ENCODE results near the gene GOLGA6L9.
"Not testable (repeated sequence)": the region's sequence is repeated elsewhere in the genome, so short reads cannot be mapped to it uniquely, and the experiment has no call there.

GOLGA6L9 gene

DNA sequence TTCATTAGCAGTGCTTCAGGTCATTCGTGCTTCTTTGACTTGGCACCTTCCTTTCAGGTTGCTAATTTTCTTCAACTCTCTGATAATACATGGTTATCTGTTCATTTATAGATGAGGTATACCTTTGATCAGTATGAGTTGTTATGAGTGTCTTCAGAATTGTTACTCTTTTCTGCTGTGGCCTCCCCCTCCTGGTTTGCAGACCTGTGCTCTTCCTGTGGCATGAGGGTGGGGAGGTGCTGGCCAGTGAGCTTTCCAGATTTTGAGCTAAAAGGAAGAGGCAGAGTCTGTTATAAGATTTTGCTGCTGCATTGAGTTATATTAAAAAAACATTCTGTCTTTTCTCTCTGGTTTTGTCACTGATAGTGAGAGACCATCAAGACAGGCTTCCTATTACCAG lies 30.8 kb upstream of the GOLGA6L9 start:
- H3K27ac ChIP-seq (replicated peaks) = no peak overlapping the region
- DNase-seq (ENCODE audit: low read depth in 1 of 2, low spot score in 1 of 2) = no peak

DNA sequence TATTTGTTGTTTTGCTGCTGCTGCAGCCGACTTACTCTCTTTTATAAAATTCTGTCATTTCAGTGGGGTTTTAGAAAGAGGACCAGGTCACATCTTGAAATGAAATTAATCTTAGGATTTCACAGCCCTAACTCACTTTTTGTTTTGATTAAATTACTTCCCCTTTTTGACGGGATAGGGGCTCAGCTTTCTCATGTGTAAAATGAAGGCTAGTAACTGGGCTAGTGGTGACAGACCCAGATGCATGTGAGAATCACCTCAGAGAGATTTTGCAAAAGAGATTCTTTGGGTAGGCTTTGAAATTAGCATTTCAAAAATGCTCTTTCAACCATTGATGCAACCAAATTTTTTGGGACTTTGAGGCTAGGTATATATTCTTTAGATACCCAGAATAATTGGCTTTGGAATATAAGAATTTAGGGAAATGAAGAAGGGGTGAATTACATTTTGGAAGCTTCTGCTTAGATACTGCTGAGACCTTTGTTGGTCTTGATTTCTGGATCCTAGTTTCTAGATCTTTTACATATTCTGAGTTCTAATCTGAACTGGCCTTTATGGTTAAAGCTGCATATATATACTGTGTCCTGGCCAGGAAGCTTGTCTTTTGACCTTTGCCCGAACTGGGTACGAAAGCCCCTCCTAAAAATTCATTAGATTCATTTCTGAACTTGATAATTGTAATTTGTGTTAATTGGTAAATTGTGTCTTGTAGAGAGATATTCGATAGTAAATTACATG lies 30.1 kb upstream of the GOLGA6L9 start:
- not testable (repeated sequence) for H3K4me3 ChIP-seq (replicated peaks; ENCODE audit: insufficient read depth, low read length); DNase-seq (ENCODE audit: low read depth in 1 of 2, low spot score in 1 of 2); H3K27me3 ChIP-seq (ENCODE audit: insufficient read depth, poor library complexity, severe bottlenecking); H3K27ac ChIP-seq (replicated peaks)

More for the DNA sequence above, 30.8 kb upstream of the GOLGA6L9 start:
- no peak overlapping the region for H3K4me3 ChIP-seq (replicated peaks; ENCODE audit: insufficient read depth, low read length)
- no peaks in the 10 kb centered on the region for H3K27me3 ChIP-seq (ENCODE audit: insufficient read depth, poor library complexity, severe bottlenecking)
- TF ChIP-seq SPI1 (IDR thresholded peaks at IDR 0.05; ENCODE audit: borderline replicate concordance, low read depth) = no peak
- TF ChIP-seq POLR2AphosphoS5 (IDR thresholded peaks at IDR 0.05; ENCODE audit: low read depth) = no peak
- TF ChIP-seq, protein P1, sequence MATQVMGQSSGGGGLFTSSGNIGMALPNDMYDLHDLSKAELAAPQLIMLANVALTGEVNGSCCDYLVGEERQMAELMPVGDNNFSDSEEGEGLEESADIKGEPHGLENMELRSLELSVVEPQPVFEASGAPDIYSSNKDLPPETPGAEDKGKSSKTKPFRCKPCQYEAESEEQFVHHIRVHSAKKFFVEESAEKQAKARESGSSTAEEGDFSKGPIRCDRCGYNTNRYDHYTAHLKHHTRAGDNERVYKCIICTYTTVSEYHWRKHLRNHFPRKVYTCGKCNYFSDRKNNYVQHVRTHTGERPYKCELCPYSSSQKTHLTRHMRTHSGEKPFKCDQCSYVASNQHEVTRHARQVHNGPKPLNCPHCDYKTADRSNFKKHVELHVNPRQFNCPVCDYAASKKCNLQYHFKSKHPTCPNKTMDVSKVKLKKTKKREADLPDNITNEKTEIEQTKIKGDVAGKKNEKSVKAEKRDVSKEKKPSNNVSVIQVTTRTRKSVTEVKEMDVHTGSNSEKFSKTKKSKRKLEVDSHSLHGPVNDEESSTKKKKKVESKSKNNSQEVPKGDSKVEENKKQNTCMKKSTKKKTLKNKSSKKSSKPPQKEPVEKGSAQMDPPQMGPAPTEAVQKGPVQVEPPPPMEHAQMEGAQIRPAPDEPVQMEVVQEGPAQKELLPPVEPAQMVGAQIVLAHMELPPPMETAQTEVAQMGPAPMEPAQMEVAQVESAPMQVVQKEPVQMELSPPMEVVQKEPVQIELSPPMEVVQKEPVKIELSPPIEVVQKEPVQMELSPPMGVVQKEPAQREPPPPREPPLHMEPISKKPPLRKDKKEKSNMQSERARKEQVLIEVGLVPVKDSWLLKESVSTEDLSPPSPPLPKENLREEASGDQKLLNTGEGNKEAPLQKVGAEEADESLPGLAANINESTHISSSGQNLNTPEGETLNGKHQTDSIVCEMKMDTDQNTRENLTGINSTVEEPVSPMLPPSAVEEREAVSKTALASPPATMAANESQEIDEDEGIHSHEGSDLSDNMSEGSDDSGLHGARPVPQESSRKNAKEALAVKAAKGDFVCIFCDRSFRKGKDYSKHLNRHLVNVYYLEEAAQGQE (IDR thresholded peaks at IDR 0.05; ENCODE audit: insufficient replicate concordance, low read depth) = no peak

DNA sequence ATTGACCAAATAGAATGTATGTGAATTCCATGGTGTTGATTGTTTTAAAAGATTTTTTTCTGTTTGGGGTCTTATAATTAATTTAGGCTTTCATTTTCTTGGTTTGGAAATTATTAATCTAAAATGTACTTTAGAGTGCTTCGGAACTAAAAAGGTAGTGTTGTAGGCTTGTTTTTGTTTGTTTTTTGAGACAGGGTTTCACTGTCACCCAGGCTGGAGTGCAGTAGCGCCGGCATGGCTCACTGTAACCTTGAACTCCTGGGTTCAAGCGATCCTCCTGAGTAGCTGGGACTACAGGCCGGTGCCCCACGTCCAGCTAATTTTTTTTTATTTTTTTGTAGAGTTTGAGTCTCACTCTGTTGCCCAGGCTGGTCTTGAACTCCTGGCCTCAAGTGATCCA lies 27.7 kb upstream of the GOLGA6L9 start:
- not testable (repeated sequence) for DNase-seq (ENCODE audit: low read depth in 1 of 2, low spot score in 1 of 2); H3K27me3 ChIP-seq (ENCODE audit: insufficient read depth, poor library complexity, severe bottlenecking); H3K27ac ChIP-seq (replicated peaks); H3K4me3 ChIP-seq (replicated peaks; ENCODE audit: insufficient read depth, low read length)

DNA sequence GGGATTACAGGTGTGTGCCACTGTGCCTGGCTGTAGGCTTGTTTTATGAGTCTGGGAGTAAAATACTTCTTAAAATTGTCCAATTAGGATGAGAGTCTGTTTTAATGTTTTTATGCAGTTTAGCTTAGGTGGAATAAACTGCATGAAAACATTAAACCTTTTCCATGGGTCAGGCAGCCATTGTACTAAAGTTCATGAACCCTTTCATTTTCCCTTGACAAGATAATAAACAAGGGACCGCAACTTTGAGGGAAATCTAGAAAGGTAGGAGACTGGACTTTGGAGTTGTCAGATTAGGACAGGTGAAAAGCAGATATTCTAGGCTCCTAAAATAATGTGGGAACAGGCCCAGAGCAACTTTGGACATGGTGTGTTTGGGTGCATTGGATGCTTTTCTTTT lies 27.3 kb upstream of the GOLGA6L9 start:
- not testable (repeated sequence) for DNase-seq (ENCODE audit: low read depth in 1 of 2, low spot score in 1 of 2); H3K27me3 ChIP-seq (ENCODE audit: insufficient read depth, poor library complexity, severe bottlenecking); H3K4me3 ChIP-seq (replicated peaks; ENCODE audit: insufficient read depth, low read length); H3K27ac ChIP-seq (replicated peaks)

DNA sequence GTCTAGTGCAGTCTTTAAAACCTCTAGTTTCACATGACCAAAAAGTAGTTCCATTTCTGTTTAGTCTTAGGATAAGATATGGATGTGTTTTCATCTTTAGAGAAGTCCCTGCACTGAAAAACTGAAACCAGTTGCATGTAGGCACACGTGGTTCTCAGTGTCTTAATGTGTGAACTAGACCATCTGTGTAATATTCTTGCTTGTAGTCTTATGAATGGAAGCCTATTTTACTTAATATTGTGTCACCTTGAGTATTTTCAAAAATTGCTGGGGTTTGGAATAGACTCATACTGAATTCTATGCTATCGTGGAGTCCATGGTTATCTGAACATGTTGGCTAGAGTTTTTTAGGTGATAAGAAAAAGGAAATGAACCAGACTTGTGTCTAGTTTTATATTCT lies 23.4 kb upstream of the GOLGA6L9 start:
- H3K27ac ChIP-seq (replicated peaks); DNase-seq (ENCODE audit: low read depth in 1 of 2, low spot score in 1 of 2); H3K4me3 ChIP-seq (replicated peaks; ENCODE audit: insufficient read depth, low read length); H3K27me3 ChIP-seq (ENCODE audit: insufficient read depth, poor library complexity, severe bottlenecking): not testable (repeated sequence)

DNA sequence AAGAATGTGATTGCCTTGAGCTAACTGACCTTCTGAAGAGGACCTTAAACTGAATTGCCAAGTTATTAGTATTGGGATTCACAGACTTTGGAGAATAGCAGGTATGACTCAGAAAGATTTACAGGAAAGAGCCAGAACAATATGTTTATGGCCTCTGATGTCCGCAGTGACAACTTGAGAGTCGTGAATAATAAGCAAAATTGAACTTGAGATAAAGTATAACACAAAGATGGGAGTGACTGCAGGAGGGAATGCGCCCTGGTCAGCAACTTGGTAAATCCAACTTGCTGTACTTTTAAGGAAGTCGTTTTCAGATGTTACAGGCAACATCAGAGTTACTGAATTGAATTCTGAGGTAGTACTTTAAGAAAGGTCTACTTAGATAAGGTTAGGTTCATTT lies 19.3 kb upstream of the GOLGA6L9 start:
- H3K27me3 ChIP-seq (ENCODE audit: insufficient read depth, poor library complexity, severe bottlenecking); H3K4me3 ChIP-seq (replicated peaks; ENCODE audit: insufficient read depth, low read length); DNase-seq (ENCODE audit: low read depth in 1 of 2, low spot score in 1 of 2); H3K27ac ChIP-seq (replicated peaks): not testable (repeated sequence)

DNA sequence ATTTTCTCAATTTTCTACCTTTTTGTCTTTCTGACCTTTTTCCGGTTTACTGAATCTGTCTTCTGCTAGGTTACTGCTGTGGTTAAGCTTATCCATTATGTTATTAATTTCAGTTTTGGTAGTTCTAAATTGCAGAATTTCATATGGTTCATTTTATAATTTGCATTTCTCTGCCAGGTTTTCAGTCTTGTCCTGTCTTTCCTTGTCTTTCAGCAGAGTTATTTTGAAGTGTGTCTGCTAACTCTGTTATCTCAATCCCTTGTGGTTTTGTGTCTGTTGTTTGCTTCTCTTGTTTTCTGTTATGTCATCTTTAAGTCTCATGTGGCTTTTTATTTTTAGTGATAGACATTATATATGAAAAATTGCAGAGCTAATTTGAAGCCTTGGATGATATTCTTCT lies 18.0 kb upstream of the GOLGA6L9 start:
- H3K27ac ChIP-seq (replicated peaks); DNase-seq (ENCODE audit: low read depth in 1 of 2, low spot score in 1 of 2); H3K4me3 ChIP-seq (replicated peaks; ENCODE audit: insufficient read depth, low read length); H3K27me3 ChIP-seq (ENCODE audit: insufficient read depth, poor library complexity, severe bottlenecking): not testable (repeated sequence)

DNA sequence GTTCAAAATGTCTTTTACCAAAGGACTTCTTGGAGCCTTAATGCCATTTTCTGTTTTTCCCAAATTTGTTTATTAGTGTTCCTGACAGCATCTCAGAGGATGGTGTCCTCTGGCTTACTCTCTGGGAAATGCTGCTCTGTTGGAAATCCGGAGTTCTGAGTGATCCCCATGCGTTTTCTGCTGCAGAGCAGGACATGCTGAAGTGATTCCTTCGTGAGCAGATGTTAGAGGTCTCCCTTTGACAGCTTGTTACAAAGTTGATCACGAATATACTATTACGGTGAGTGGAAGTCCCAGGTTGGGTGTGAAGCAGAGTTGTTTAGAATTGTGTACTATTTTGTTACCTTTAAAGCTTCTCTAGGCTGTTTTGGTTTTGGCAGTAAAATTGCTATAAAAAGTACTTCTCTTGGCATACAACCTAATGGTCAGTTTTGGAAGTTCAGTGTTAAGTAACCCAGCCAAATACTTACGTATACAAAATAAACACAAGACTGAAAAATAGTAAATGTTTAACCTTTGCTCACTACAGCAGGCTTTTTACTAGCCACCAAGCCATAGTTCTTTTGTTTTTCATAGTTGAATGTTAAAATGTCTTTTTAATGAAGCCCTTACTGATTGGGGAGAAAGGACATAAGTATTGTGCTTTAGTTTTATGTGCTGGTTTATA lies 15.0 kb upstream of the GOLGA6L9 start:
- H3K27ac ChIP-seq (replicated peaks); H3K27me3 ChIP-seq (ENCODE audit: insufficient read depth, poor library complexity, severe bottlenecking); DNase-seq (ENCODE audit: low read depth in 1 of 2, low spot score in 1 of 2); H3K4me3 ChIP-seq (replicated peaks; ENCODE audit: insufficient read depth, low read length): not testable (repeated sequence)

DNA sequence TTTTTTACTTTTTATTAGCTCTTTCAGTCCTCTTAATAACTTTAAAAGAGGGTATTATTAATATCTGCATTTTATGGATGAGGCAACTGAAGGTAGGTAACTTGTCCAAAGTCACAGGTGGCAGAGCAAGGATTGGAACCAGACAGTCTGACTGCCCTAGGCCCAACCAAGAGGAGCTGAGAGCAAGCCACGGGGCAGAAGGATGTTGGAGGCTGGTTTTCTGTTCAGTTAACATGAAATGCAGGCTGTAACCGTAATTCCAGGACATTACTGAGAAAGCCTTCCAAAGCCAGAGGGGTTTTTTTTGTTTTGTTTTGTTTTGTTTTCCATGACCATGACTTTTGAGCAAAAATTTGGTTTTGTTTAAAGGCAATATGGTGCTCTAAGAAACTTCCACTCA lies 9.1 kb upstream of the GOLGA6L9 start:
- H3K27ac ChIP-seq (replicated peaks); DNase-seq (ENCODE audit: low read depth in 1 of 2, low spot score in 1 of 2); H3K4me3 ChIP-seq (replicated peaks; ENCODE audit: insufficient read depth, low read length); H3K27me3 ChIP-seq (ENCODE audit: insufficient read depth, poor library complexity, severe bottlenecking): not testable (repeated sequence)

DNA sequence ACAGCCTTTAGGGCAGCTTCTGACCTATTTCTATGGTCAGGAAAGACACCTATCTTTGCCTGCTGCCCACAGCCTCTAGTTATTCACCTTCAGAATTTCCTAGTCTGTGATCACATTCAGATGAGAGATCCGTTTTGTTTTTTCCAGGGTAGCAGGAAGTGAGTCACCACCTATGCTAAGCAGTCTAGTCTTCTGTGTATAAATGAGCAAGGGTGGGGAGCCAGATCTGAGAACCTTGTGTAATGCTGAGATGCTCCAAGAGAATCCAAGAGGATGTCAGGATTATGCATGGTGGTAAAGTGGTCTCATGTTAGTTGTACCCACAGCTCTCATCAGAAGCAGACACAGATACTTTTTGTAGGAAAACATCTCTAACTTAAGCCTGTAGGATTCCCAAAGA lies 8.7 kb upstream of the GOLGA6L9 start:
- H3K27ac ChIP-seq (replicated peaks); H3K27me3 ChIP-seq (ENCODE audit: insufficient read depth, poor library complexity, severe bottlenecking); H3K4me3 ChIP-seq (replicated peaks; ENCODE audit: insufficient read depth, low read length); DNase-seq (ENCODE audit: low read depth in 1 of 2, low spot score in 1 of 2): not testable (repeated sequence)

DNA sequence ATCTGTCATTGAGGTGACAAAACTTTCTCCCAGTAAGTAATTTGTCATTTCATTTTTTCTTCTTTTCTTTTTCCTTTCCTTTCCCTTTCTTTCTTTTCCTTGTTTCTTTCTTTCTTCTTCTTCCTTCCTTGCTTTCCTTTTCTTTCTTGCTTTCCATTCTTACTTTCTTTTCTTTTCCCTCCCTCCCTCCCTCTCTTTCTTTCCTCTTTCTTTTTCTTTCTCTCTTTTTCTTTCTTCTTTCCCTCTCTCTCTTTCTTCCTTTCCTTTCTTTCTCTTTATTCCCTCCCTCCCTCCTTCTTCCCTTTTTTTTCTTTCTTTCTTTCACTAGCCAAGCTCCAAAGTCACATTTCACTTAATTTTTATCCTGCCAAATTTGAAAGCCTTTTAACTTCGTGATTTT lies 2.5 kb upstream of the GOLGA6L9 start:
- DNase-seq (ENCODE audit: low read depth in 1 of 2, low spot score in 1 of 2); H3K4me3 ChIP-seq (replicated peaks; ENCODE audit: insufficient read depth, low read length); H3K27me3 ChIP-seq (ENCODE audit: insufficient read depth, poor library complexity, severe bottlenecking); H3K27ac ChIP-seq (replicated peaks): not testable (repeated sequence)

DNA sequence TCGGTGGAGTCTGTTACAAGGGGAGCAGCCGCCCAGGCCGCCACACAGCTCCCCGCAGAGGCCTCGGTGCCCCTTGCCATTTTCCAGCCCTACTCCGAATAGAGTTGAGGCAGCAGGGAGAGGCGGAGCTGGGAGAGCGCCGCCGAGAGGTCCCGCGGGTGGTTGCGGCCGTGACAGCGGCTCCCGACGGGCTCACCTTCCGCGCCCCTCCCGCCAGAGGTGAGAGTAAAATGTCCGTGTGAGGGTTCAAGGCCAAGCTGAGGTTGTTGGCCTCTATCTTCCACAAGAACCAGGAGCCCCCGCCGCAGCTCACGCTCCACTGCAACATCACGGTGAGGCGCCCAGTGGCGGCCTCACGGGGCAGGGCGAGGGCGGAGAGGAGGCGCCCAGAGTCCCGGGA lies 15.8 kb downstream of the GOLGA6L9 start:
- H3K27ac ChIP-seq (replicated peaks); DNase-seq (ENCODE audit: low read depth in 1 of 2, low spot score in 1 of 2); H3K27me3 ChIP-seq (ENCODE audit: insufficient read depth, poor library complexity, severe bottlenecking); H3K4me3 ChIP-seq (replicated peaks; ENCODE audit: insufficient read depth, low read length): not testable (repeated sequence)

DNA sequence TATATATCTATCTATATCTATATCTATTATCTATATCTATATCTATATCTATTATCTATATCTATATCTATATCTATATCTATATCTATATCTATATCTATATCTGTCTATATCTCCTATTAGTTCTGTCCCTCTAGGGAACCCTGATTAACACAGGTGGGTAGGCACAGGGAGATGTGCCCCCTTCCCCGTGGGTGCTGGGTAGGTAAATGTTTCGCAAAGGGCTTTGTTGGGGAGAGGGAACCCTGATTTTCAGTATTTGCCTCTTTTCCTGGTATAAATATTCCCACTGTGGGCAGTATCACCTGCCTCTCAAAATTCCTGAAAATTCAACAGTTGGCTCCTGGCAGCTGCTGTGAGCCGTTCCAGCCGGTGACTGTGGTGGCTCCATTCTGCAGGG lies 27.7 kb downstream of the GOLGA6L9 start:
- H3K27ac ChIP-seq (replicated peaks); DNase-seq (ENCODE audit: low read depth in 1 of 2, low spot score in 1 of 2); H3K4me3 ChIP-seq (replicated peaks; ENCODE audit: insufficient read depth, low read length); H3K27me3 ChIP-seq (ENCODE audit: insufficient read depth, poor library complexity, severe bottlenecking): not testable (repeated sequence)
